PC-3 (cell line): ENCODE results near the gene SH3RF1.

Experiments
- CTCF ChIP-seq: fragments of 300-600 bp; sonication (generic); conservative IDR thresholded peaks from 2 replicates; pipeline ENCODE4 v1.5.1; 2017; ENCODE audit warnings: antibody characterized with exemption, low read depth, mild to moderate bottlenecking, low read length
- EZH2 ChIP-seq: fragments of 300-600 bp; sonication (generic); IDR thresholded peaks from one replicate; pipeline ENCODE4 v1.6.1; 2017; ENCODE audit warnings: antibody characterized with exemption, mild to moderate bottlenecking, low read length; ENCODE audit not compliant: unreplicated experiment

- no peak for TF ChIP-seq EZH2
- TF ChIP-seq CTCF: no peak
Measured at GRCh38 chr4:169070895-169071218, 199.9 kb downstream of the SH3RF1 start.
